ENCODE results near the gene CLDN18.

DNA sequence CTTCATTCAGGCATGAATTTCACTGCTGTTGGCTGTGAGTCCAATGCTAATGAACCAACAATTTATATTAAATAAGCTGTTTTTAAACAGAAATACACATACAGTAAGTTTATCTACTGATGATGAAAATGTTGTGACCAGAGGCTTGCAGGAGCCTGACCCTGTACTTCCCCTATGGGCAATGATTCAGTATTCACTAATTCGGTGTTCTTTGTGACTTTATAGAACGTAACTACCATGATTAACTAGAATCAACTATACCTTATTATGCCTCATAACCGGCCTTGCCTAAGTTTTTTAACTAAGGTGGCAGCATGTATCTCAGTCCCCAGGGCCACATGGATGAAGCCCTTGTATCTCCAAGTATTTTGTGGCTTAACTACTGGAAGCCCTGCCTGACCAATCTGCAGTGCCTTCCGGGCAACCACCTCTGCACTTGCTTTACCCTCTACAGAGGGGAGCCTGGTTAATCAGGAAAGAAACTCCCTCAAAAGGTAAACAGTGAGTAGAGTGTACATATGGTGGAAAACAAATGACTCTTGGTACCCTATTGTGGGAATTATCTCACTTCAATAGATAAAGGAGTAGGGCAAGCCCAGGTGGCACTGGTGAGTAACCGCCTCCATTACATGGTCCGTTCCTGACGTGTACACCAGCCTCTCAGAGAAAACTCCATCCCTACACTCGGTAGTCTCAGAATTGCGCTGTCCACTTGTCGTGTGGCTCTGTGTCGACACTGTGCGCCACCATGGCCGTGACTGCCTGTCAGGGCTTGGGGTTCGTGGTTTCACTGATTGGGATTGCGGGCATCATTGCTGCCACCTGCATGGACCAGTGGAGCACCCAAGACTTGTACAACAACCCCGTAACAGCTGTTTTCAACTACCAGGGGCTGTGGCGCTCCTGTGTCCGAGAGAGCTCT lies 11.6 kb upstream of the CLDN18 start:
- TF ChIP-seq CTCF (IDR thresholded peaks at IDR 0.05) (no peak), POLR2A (IDR thresholded peaks at IDR 0.05; ENCODE audit: low read depth) (no peak), POLR2AphosphoS5 (IDR thresholded peaks at IDR 0.05) (no peak)

Measured in esophagus muscularis mucosa (tissue), 3 donors.